NCI-H526 treated with DMSO at 0.1 percent for 48 hours (cell line): ENCODE results near the gene ALDH1L2.
"Not testable (repeated sequence)": the region's sequence is repeated elsewhere in the genome, so short reads cannot be mapped to it uniquely, and the experiment has no call there.

Experiments
- DNase-seq: peaks from one replicate; lab custom pipeline; 2025; lab: John Stamatoyannopoulos, UW

Gene ALDH1L2

DNA sequence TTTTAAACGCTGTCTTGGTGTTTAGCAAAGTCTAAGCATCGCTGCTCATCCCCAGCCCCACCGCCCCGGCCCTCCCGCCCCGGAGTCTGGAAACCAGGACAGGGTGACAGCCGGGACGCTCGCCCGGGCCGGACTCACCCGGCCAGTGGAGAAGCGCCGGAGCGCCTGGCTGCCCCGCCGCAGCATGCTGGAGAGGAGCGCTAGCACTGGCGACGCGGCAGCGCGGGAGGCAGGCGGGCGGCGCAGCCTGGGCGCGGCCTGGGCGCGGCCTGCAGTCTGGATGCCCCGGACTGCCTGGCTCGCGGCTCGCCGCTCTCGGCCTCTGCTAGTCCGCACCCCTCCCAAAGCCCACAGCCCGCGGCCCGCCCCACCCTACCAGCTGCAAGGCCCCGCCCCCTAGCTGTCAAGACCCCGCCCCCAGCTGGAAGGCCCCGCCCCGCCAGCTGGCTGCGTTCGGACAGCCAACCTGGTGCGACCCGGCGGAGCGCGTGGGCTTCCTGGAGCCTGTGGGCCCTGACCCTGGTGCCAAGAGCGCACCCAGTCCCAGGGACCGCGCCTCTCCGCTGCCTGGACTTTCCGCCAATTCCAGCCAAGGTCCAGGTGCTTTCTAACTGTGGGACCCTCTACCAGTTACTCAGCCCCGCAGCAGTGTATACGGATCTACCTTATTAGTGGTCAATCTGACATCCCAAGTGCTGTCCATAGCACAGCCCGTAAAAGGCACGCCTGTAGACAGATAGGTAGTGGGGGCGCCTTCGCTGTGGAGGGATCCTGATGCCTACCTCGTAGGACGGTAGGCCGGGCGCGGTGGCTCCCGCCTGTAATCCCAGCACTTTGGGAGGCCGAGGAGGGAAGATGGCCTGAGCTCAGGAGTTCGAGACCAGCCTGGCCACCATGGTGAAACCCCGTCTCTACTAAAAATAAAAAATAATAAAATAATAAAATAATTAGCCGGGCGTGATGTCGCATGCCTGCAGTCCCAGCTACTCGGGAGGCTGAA is at the start of gene ALDH1L2:
ALDH1L2 (minus strand) TSS at position 208 of the 1,000 bp plus-strand sequence; CDS start at position 186, 22 bp downstream.
- DNase-seq, result peak; percentile 40

DNA sequence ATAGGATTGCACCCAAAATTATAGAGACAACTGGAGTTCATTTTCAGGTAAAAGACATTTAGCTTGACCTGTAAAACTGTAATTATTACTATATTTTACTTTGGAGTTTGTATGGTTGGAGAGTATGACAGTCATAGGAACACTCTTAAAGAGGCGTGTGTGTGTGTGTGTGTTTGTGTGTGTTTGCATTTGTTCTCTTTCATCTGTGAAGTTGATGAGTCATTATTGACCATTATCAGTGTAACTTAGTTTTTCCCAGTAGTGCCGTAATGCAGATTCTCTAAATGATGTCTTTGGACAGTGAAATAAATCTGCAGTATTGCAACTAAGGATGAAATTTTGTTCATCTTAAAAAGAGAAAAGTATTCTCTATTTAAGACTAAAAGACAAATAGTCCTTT is 36.3 kb upstream of the ALDH1L2 start:
- no peak for DNase-seq

DNA sequence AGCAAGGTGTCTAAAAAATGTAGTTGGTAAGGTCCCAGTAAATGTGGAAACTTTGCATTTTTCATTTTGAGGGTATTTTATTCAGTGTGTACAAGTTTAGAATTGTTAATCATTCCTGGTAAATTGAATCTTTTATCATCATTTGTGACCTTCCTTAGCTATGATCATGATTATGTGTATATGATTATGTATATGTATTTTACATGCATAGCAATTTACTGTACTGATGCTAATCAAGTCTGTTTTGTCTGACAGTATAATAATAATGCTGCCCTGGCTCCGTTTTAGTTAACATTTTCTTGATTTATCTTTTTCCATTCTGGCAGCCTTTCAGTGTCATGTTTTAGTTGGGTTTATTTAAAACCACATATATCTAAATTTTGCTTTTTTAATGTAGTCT is 32.7 kb upstream of the ALDH1L2 start:
- DNase-seq, result no peak

DNA sequence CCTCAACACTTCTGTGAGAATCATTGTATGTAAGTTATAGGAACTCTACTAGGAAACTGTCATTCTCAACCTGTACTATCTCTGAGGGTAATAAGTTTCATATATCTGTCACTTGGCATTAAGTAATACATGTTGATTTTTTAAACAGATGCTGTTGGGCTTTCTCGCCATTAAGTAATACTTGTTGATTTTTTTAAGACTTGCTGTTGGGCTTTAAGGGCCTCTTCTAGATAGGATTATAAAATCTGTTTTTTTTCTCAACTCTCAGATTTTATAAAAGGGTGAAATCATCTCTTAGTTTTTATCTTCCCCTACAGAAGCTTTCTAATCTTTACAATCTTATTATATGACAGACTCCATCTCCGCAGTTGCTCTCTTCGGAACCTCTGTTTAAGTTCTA is 28.8 kb upstream of the ALDH1L2 start:
- no peak for DNase-seq

DNA sequence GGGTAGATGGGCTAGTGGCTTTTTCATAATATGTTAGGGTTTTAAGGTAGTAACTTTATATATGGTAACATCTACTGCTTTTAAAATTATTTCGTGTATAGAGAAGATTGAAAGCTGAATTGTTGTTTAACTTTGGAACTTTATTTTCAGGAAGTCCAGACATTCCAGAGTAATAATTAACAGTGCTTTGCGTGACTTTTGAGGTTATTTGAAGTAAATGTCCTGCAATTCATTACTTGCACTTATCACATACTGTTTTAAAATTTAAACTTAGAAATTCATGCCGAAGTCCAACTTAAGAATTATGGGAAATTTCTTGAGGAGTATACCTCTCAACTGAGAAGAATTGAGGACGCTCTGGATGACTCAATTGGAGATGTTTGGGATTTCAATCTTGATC is 26.6 kb upstream of the ALDH1L2 start:
- DNase-seq, result no peak

DNA sequence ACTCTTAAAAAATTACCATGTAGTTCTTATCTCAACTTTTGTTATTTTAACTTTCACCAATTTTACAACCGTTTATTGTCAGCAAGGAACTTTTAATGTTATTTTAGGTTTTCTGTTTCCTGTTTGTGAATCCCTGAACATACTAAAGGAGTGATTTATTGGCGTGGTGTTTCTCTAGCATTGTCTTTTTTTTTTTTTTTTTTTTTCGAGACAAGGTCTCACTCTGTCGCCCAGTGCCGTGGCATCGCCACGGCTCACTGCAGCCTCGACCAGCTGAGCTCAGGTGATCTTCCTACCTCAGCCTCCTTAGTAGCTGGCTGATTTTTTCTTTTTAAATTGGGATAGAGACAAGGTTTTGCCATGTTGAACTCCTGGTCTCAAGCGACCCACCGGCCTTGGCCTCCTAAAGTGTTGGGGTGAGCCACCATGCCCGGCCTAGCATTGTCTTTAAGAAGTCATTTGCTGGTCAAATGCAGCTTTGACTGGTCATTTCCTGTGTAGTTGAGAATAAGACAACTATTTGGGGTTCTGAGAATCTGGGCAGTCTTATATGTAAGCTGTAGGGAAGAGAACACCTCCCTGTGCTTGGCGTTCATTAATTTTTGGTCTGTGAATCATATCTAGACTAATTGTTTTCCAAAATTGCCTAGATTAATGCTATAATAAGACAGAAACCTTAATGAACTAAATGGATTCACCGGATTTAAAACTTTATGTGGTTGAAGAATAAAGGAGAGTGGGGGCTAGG is 25.4 kb upstream of the ALDH1L2 start:
- no peak for DNase-seq

DNA sequence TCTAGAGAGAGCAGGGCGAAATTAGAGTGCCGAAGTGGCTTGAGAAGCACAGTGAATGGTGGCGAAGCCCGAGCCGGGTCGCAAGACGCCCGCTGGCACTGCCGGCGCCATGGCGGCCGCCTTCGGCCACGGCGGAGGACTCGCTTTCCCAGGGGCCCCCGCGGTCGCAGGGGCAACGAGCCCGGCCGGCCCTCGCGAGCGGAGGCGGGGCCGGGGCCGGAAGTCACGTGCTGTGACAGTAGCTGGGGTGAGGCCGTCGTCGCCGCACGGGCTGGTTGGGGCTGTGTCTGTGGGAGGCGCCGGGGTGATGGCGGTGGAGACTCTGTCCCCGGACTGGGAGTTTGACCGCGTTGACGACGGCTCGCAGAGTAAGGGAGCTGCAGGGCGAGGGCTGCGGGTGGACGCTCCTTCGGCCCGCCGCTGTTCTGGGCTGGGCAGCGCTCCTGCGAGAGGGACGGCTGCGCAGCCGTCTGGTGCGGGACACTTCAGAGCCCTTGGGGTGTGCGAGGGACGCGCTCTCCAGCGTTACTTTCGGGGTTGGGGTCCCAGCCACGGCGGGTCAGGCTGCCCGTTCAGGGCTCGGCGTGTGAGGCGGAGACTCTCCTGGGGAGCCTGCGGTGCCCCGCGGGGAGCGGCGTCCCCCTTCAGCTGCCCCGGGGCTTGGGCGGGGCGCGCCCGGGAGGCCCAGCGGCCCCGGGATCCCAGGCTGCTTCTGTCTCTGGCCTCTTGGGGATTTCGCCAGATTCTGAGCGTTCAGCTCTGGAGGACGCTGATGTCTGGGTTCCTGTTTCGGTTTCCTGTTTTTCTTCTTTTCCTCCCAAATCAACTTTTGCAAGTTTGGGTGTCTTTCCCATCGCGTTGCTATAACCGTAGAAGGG is 23.5 kb upstream of the ALDH1L2 start, which contains the start of gene WASHC4:
WASHC4 (plus strand) TSS at position 238 of the 878 bp plus-strand sequence; CDS start at position 308, 70 bp downstream.
- peak; percentile 75 for DNase-seq

DNA sequence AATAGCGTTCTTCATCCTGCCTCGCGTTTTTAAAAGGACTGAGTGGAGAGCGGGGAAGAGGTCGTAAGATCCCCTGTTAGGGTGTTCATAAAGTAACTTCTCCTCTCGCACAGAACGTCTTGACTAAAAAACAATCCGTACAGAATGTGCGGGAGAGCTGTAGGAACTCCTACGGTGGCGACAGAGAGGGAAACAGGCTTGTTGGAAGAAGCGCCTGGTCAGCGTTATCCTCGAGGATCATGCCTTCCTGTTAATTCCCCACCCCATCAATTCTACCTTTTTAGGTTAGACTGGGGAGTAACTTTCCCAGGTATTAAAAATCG is 22.9 kb upstream of the ALDH1L2 start:
- DNase-seq, result peak; percentile 67

DNA sequence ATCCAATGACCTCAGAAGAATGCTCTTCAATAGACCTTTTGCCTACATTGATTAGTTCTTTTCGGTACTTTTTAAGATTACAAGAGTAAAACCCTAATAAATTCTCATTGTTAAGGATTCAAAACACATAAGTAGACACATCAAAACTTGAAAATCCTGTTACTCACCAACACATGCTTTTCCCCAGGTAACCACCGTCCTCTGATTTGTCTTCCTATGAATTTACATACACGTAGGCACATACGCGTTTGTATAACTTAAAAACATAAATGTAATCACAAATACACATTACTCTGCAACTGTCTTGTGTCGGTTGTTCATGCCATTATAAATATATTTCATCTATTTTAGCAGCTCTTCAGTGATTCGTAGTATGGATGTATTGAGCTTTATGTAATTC is 22.4 kb upstream of the ALDH1L2 start:
- DNase-seq, result no peak

DNA sequence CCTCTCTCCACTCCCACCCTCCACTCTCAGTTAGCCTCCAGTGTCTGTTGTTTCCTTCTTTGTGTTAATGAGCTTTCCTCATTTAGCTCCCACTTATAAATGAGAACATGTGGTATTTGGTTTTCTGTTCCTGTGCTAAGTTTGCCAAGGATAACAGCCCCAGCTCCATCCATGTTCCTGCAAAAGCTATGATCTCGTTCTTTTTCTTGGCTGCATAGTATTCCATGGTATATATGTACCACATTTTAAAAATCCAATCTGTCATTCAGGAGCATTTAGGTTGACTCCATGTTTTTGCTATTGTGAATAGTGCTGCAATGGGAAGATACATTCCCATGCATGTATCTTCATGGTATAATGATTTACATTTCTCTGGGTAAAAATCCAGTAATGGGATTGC is 20.5 kb upstream of the ALDH1L2 start:
- DNase-seq, result no peak

DNA sequence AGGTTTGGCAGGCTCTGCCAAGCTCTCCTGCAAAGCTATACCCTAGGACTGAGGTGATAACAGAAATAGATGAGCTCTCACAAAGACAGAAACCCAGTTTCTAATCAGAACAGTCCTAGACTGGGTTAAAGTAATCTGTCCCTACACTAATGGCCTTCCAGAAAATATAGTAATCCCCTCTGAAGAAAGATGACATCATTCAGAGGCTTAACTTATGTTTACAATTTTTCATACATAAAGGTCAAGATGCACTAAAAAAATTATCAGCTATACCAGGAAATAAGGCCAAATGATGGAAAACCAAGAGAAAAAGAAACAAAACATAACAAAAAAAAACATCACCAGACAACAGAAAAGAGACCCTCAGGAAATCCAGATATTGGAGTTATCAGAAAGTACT is 18.4 kb upstream of the ALDH1L2 start:
- no peak for DNase-seq

DNA sequence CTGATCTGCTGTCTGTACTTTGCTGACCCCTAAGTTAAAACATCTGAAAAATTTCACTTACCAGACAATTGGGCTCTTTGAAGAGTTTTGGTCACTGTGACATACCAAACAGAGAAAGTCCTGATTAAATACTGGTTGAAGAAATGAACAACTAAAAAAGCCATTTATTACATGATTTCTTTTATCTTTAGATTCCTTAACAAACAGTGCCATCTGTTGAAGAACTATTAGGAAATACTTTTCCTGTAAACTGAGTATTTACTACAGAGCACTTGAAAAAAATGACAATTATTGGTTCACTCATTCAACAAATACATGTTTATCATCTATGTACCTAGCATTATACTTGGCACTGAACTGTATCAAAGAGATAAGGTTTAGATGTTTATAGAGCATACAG is 16.7 kb upstream of the ALDH1L2 start:
- no peak for DNase-seq

DNA sequence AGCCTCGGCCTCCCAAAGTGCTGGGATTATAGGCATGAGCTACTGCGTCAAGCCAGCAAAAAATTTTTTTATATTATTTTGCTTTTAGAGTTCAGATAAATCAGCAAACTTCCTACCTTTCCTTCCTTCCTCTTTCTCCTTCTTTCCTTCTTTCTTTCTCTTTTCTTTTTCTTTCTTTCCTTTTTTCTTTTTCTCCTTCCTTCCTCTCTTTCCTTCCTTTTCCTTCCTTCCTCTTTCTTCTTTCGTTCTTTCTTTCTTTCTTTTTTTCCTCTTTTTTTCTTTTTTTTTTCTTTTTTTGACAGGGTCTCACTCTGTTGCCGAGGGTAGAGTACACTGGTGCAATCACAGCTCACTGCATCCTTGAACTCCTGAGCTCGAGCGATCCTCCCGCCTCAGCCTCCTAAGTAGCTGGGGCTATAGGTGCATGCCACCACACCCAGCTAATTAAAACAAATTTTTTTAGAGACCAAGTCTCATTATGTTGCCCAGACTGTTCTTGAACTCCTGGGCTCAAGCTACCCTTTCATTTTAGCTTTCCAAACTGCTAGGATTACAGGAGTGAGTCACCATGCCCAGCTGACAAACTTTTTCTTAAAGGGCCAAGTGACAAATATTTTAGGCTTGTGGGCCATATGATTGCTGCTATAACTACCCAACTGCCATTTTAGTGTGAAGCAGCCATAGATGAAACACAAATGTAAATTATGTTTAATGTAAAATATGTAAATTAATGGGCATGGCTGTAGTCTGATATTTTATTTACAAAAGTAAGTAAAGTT is 16.1 kb upstream of the ALDH1L2 start:
- no peak for DNase-seq

DNA sequence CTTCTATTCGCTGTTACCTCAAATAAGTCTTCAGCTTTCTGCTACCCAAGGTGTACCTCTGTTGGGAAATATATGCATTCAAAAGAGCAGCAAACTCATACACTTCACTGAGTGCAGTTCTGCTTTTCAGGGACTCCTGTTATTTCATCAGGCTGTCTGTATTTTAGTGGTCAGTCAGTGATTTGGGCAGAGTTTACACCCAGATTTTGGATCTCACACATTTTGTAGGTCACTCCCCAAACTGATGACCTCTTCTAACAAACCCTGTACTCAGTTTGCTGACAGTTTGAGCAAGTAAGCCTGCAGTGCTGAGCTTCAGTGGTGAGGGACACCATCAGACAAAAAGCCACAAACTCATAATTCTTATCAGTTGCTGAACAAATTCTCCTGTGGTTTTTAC is 15.1 kb upstream of the ALDH1L2 start:
- no peak for DNase-seq

DNA sequence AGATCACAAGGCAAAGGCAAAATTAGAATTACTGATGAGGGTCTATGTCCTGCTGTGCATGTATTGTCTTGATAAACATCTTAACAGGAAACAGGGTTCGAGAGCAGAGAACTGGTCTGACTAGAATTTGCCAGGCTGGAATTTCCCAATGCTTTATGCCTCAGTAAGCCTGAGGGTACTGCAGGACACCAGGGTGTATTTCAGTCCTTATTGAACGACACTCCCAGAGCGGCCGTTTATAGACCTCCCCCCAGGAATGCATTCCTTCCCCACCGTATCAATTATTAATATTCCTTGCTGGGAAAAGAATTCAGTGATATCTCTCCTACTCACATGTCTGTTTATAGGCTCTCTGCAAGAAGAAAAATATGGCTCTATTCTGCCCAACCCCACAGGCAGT is 11.1 kb upstream of the ALDH1L2 start:
- not testable (repeated sequence) for DNase-seq

DNA sequence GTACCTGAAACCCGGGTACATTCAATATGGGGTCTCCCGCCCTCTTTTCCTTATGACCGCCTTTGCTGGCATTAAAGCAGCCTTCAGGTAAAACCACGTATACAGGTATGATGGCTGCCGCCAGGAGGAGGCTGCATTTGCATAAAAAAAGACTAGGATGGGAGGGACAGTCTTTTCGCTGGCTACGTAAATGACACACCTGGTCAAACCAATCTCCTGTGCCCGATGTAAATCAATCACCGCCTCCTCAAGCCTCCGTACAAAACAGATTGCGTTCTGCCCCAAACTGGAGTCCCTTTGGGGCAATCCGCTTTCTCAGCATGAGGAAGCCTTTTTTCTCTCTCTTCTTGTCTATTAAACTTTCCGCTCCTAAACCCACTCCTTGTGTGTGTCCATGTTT is 8.1 kb upstream of the ALDH1L2 start:
- DNase-seq, result peak; percentile 63

DNA sequence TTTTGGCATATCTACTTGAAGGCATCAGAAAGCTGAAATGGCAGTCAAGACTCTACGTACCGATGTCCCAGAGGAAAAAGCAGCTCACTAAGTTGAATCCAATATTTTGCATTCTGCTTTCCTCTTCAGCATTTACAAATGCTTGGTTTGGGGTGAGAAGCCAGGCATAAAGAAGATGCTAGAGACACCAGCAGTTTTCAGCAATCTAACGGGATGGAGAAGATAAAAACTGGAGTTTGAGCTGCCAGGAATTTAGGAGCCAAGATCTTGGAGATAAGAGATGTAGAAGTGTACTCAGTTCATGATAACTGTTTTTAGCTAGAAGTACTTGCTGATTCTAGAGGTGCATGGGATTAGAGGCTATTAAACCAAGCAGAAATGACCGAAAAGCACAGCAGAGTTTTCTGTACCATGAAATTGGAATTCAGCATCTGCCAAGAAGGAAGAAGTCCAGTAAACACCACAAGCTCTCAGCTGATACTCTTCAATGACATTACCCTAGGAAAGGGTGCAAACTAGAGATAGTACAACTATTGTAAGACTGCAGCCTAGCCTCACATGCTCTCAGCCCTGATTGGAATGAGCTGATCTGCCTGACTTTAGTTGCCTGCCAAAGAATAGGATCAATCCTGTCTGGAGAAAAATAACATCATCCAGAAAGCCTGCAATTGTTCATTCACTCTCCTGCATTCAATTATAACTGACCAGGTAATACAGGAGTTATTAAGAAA is 7.4 kb upstream of the ALDH1L2 start:
- no peak for DNase-seq

DNA sequence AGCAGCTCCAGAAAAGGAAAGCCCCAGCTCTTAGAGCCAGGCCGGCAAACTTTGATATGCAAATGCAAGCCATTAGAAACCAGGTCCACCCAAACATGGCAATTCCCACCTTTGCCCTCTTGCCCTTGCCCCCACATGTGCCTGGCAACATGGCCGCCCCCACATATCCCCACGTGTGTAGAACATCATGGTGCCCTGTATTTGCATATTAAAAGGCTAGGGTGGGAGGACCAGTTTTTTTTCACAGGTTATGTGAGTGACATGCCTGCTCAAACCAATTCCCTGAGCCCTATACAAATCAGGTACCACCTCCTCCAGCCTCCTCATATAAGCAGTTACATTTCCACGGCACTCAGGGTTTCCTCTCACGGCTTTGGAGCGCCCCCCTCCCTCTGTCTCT is 6.1 kb upstream of the ALDH1L2 start:
- no peak for DNase-seq

DNA sequence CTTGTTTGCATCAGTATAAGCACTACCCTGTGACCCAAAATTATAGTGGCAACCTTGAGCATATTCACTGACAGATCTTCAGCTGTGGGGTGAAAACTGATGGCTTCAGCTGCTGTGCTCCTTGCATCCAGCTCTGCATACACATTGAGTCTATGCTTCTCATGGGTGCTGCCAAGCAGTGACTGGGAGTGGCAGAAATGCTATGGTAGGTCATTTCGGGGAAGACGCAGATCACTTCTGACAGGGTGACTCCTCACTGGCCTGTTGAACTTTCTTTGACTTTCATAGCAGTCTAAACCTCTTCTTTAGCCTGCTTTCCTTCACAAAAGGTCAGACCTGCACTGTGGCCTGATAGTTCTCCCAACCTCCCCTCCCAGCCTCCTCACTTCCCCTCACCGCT is 5.6 kb upstream of the ALDH1L2 start:
- no peak for DNase-seq

DNA sequence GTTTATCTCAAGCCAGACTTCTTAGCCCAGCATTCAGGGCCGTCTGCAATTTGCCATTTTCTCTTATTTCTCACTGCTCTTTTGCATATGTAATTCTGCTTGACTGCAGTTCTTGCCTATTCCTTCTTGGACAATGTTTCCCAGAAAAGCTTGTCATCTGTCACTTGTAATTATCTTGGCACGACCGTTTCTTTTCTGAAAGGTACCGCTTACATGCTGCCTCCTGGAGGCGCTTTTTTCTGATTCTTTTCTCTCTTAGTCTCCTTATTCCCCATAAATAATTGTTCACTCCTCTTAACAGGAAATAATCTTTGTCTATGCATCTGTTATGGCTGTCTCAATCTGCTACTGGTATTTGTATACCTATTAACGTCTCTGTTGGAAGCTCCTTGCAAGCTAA is 1.2 kb upstream of the ALDH1L2 start:
- no peak for DNase-seq
